Measurements from ENCODE around the gene WNT3A. TPM values are rescaled to one million over a fixed set of nuclear protein-coding genes. Genes with fewer than 3 reads are reported as not detected.
A peak's percentile ranks its signal among the peaks of the same experiment; 100 is the strongest.

Gene WNT3A
- total and polyA plus RNA-seq, 9 of the 15 experiments (the other 6 are each of a cell fraction or from before 2014, with no cell fraction given), result not detected

GRCh38 chr1:228088586-228089498, 82.0 kb downstream of the WNT3A start:
- ATAC-seq (no peak), FAIRE-seq (no peak), DNase-seq (ENCODE audit: extremely low read depth in 1 of 4, low spot score in 3 of 4) (no peak)
- in situ Hi-C loops (cut with MboI) (no loop called here), intact Hi-C loops (cut with micrococcal nuclease) (no loop called here)
- no peaks in the 10 kb centered on the region for H3K27me3 ChIP-seq (ENCODE audit: control insufficient read depth in 2 of 2, insufficient read depth in 2 of 2, low read length in 2 of 2)
- peak overlapping the region in 1 of 2 experiments; percentile 56; a peak in 2 of 4 replicates for H3K9ac ChIP-seq (ENCODE audit: insufficient read depth in 1 of 2, low read depth in 2 of 2, low read length in 2 of 2)
- peaks cover 54% of the 10 kb centered on the region for H3K9me1 ChIP-seq (ENCODE audit: control insufficient read depth, insufficient read depth, low read length)
- no peak overlapping the region; the same call in 2 of the 3 replicates for H3K27ac ChIP-seq (ENCODE audit: extremely low read depth, low read depth, low read length)
- no peak overlapping the region for H3K4me3 ChIP-seq
- TF ChIP-seq RBFOX2 (IDR thresholded peaks at IDR 0.05; ENCODE audit: low read depth, low read length), result peak; percentile 52
- 0 out of 2 replicates have a peak, but pooled peaks have one; percentile 29 for TF ChIP-seq ZBTB33 (CRISPR knock-in tag; IDR thresholded peaks at IDR 0.05)
- TF ChIP-seq ATF3 (IDR thresholded peaks at IDR 0.05), result peak; percentile 68
- no peak for TF ChIP-seq ATF3 (CRISPR knock-in tag; conservative IDR thresholded peaks at IDR 0.05)
- TF ChIP-seq RUNX1 (IDR thresholded peaks at IDR 0.05; ENCODE audit: low read depth), result no peak
- peak; percentile 61 for TF ChIP-seq RBM22 (IDR thresholded peaks at IDR 0.05; ENCODE audit: low read depth, low read length, poor library complexity, severe bottlenecking)
- TF ChIP-seq POLR2G (IDR thresholded peaks at IDR 0.05; ENCODE audit: low read depth, low read length), result peak; percentile 44
- peak; percentile 83 for TF ChIP-seq CEBPG (CRISPR knock-in tag; IDR thresholded peaks at IDR 0.05)
- peak; percentile 74 to 83 for TF ChIP-seq CEBPG (tag; conservative IDR thresholded peaks at IDR 0.05 in 1 of 2, IDR thresholded peaks at IDR 0.05 in 1 of 2)
- no peak for TF ChIP-seq POLR2H (tag; IDR thresholded peaks at IDR 0.05; ENCODE audit: low read depth)
- peaks cover 43 to 46% of the 10 kb centered on the region in 2 experiments; a peak in 4 of 5 replicates for H3K4me1 ChIP-seq (replicated peaks in 1 of 2; ENCODE audit: control insufficient read depth in 2 of 2, insufficient read depth in 2 of 2, low read length in 2 of 2)
- H4K20me1 ChIP-seq (replicated peaks; ENCODE audit: control insufficient read depth, insufficient read depth, low read length), result peaks cover 94% of the 10 kb centered on the region
- ChIA-PET CTCF (ENCODE audit: low intra/inter-chr PET ratio) (no interaction called here), POLR2A (interaction anchor here (0.6 to 7.1 kb wide), 2 partner anchors 11 to 22 kb away, joined by 3 to 92 read pairs; no protein-coding TSS in a partner anchor)
- BruUV-seq (replicated peaks), result no TSS peak
- WGBS (ENCODE audit: insufficient coverage, low coverage, missing lambda C conversion rate), result 89% methylated on average over 17 of the region's 21 CpGs
- no peak overlapping the region for H3K4me2 ChIP-seq (ENCODE audit: insufficient read depth, low read length)
- peaks cover 14% of the 10 kb centered on the region for H3K9me3 ChIP-seq (replicated peaks; ENCODE audit: control insufficient read depth, insufficient read depth, low read depth, low read length)
- H3K79me2 ChIP-seq (ENCODE audit: control insufficient read depth, insufficient read depth, low read length), result peaks cover 100% of the 10 kb centered on the region
- H2AFZ ChIP-seq (ENCODE audit: low read depth, low read length), result no peak overlapping the region
- peaks cover 94% of the 10 kb centered on the region for H3K36me3 ChIP-seq (ENCODE audit: control insufficient read depth, insufficient read depth, low read length)
